Activated naive CD4-positive, alpha-beta T cell treated with anti-CD3 and anti-CD28 coated beads, Interleukin-2, amount 50 U/mL, for 16 hours (primary cell): ENCODE results near the gene MID1.

ENCODE experiments used
- DNase-seq: peaks from one replicate; pipeline ENCODE4 v3.0.0-alpha.2; 2020

Gene MID1

GRCh38 chrX:10416424-10416823 lies 204.0 kb downstream of the MID1 start:
- DNase-seq, result no peak

- DNase-seq, result no peak
Measured at GRCh38 chrX:10415306-10416001, 204.9 kb downstream of the MID1 start.

- no peak for DNase-seq
Measured at GRCh38 chrX:10414862-10415261, 205.5 kb downstream of the MID1 start.

- DNase-seq, result no peak
Measured at GRCh38 chrX:10414156-10414824, 206.1 kb downstream of the MID1 start.

GRCh38 chrX:10404436-10404835 lies 215.9 kb downstream of the MID1 start:
- no peak for DNase-seq

GRCh38 chrX:10401239-10401638 lies 219.1 kb downstream of the MID1 start:
- DNase-seq, result no peak

GRCh38 chrX:10399043-10399741 lies 221.2 kb downstream of the MID1 start:
- DNase-seq, result no peak

- no peak for DNase-seq
Measured at GRCh38 chrX:10398215-10398614, 222.2 kb downstream of the MID1 start.

GRCh38 chrX:10397349-10397748 lies 223.0 kb downstream of the MID1 start:
- no peak for DNase-seq

GRCh38 chrX:10395643-10396042 lies 224.7 kb downstream of the MID1 start:
- DNase-seq, result no peak
